GM15510 (cell line): Measurements from ENCODE around the gene CDKN2C.

ENCODE experiments used
- POLR2A ChIP-seq: IDR thresholded peaks from 3 replicates; pipeline ENCODE4 v1.6.1; 2011; ENCODE audit warnings: borderline replicate concordance; ENCODE audit not compliant: insufficient read length; ENCODE audit errors: extremely low read depth

CDKN2C gene

DNA sequence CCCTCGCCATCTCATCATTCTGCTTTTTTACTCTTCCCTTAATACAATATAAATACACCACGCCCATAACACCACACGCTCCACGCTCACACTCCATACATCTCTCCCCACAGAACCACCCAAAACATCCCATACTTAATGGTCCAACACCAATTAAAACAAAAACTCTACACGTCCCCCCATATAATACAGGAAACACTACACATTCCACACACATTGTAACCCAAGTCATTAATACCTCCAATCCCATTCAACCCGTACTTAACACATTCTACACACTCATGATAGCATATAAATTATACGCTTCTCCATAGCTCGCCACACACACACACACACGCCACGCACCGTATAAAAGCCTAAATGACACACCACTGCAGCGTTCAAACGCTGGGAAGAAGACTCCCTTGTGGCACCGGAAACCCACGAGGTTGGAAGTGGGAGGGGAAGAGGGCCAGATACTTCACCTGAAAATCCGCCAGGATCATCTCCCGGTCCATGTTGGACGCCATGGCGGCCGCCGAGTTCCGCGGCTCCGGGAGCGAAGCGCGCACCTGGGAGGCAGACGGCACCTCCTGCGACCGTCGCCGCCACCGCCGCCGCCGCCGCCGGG, 10.6 kb upstream of the CDKN2C start:
- no peak for TF ChIP-seq POLR2A

DNA sequence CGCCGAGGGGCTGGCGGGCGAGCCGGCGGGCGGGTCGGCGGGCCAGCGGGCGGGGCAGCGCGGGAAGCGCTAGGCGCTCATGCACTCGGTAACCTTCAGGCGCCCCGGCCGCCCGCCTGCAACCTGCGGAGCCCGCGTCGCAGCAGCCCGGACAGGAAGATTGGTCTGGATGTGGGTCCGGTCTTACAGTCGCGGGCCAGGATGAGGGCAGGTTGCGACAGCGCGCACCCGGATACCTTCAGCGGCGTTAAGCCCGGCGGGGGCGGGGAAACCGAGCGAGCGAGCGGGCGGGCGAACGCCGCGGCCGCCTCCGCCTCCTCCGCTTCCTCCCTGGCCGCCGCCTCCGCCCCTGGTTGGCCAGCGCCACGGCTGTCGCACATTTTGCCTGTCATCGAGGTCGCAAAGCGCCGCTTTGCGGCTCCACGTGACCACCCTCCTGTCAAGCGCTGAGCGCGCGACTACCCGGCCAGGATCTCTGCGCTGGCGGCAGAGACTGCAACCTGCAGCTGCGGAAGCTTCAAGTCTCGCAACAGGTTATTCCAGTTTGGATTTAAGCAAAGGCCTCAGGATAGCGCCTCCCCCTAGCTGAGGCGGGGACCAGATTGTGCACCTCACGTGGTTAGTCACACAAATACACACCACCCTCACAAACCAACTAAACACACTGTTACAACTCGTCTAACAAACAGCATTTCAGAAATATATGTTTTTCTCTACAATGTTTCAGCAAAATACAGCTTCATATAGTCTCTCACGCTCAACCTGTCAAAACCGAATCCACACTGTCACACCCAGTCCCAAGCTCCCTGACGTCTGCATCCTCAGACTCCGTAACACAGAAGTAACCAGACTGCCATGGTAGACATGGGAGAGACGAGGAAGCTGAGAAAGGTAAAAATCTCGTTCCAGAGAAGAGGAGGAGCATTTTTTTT, 9.9 kb upstream of the CDKN2C start, which contains the start of gene FAF1:
Gene FAF1, minus strand, starts transcription at position 355 of the 932 bp plus-strand sequence. CDS start 456 bp downstream, outside the sequence.
- peak; percentile 96 for TF ChIP-seq POLR2A

DNA sequence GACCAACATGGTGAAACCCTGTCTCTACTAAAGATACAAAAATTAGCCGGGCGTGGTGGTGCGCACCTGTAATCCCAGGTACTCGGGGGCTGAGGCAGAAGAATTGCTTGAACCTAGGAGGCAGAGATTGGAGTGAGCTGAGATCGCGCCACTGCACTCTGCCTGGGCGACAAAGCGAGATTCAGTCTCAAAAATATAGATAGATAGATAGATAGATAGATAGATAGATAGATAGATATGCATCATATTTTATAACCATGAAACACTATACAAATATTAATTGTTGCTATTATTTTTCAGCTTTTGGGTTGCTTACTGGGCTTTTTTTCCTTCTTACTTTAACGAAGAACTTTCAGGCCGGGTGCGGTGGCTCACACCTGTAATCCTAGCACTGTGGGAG, 5.2 kb upstream of the CDKN2C start:
- TF ChIP-seq POLR2A = no peak

DNA sequence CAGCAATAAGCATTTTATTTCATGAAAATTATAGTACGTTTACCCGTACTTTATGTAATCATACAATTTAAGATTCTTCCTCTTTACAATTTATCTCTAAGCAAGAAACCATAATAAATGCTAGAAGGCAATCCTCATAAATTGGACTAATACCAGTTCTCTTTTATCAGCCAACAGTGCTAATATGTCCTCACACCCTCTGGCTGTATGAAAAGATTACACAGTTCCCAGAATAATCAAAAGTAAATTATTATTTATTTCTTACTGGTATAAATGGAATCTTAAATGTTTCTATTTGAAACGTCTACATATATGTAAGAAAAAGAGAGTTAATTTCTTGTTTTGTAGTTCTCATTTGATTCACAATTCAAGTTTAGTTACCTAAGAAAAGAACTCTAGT, 3.1 kb upstream of the CDKN2C start:
- no peak for TF ChIP-seq POLR2A

DNA sequence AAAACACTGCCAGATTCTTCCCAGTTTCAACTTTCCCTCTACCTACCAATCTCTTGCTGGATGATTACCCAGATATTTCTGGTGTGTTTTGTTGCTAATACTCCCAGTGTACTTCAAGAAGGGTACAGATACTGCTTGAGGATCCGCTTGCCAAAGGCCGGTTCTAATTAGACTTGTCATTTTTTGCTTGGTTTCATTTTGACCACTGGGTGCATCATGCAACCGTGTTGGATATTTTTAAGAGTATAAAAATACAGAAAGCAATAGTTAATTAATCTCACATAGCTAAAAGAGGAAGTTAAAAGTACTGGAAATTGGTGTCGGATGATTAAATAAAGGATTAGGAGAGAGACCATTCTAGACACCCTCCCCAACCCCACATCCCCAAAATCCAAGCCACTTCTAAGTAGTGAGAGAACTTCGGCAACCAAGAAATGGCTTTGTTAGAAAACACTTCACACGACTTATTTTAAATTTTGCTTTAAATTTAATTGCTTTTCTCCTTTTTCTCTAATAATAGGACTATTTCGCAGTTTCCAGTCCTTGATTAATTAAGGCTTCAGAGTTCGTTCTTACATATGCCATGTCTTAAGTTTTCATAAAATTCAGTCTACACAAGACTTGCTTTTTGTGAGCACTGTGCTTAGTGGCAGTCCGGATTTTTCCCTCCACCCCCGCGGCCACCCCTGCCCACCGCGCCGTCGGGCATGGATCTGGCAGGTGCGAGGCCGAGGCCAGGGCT, 2.5 kb upstream of the CDKN2C start:
- no peak for TF ChIP-seq POLR2A

DNA sequence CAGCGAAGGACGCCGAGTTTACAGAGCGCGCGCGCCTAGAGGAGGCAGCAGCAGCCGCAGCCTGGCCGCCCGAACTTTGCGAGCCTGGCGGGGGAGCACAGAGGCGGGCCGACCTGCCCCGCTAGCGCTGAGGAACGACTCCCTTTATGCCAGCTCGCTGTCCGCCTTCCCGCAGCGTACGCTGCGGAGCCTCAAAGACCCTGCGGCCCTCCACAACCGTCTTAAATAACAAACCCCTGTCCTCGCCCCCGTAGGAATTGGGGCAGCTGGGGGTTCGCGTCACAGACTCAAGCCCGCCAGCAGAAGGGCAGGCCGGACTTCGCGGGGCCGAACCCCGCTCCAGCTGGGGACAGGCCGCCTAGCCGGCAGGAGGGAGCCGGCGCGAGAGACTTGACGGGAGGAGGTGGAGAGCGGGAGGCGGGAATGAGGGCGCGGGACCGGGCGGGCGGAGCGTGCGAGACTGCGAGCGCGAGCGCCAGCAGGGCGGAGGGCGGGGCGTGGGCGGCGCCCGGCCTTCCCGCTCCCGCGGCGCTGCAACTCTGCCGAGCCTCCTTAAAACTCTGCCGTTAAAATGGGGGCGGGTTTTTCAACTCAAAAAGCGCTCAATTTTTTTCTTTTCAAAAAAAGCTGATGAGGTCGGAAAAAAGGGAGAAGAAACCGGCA, 1.8 kb upstream of the CDKN2C start:
- TF ChIP-seq POLR2A = peak; percentile 62

DNA sequence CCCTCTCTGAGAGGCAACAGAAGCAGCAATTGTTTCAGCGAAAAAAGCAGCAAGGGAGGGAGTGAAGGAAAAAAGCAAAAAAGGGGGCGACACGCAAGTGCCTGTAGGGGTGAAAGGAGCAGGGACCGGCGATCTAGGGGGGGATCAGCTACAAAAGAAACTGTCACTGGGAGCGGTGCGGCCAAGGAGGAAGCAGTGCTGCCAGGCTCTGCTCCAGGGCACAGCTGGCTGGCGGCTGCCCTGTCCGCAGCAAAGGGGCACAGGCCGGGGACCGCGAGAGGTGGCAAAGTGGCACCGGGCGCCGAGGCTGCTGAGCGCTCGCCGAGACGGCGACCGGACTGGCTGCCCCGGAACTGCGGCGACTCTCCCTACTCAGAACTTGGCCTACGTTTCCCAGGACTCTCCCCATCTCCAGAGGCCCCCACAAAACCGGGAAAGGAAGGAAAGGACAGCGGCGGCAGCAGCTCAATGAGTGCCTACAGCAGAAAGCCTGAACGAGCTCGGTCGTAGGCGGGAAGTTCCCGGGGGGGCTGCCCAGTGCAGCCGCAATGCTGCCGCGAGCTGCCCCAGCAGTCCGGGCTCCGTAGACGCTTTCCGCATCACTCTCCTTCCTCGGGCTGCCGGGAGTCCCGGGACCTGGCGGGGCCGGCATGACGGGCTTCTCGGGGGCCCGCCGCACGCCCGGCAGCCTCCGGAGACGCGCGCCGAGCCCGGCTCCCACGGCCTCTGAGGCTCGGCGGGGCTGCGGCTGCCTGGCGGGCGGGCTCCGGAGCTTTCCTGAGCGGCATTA, 1.0 kb upstream of the CDKN2C start:
- TF ChIP-seq POLR2A = peak; percentile 42

DNA sequence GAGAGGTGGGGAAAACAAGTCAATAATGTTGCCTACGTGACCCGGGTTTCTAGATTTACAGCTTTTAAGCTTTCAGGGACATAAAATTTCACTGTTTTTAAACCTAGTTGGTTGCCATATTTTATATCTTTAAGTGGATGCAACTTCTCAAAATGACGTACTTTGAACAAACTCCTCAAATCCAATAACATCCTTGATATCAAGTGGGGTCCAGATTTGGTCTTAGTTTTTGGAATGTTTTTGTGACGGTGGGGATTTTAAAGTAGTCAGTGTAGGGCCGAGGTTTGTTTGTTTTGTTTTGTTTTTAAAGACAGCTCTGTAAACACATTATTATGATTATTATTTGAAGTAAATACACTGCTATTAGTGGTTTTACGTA, 453 bp downstream of the CDKN2C start:
- TF ChIP-seq POLR2A = no peak

DNA sequence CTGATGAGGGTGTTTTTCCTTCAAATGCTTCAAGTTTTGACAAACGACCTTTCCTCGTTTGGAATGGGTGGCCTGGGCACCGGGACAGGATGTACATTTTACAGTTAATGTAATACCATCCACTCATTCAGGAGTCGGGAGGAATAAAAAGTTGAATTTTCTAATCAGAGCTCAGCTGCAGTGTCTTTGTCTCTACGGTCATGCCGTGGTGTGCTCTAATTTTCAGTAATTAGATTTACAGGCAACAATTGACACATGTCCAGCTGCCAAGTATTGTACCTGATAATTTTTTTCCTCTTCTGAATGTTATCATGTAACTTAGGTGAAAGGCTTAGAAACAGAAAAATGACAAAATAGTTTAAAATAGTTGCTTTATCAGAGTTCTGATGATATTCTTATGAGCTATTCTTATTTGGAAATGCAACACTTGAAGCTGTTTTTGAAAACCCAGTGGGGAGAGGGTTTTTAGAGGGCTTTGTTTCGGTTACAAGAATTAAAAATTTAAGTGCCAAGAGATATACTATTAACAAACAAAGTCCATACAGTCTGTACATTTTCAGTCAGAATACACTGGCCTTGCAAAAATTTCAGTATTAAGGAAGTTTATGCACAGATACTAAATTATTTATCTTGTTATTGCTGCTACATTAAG, 1.0 kb downstream of the CDKN2C start:
- TF ChIP-seq POLR2A = no peak

DNA sequence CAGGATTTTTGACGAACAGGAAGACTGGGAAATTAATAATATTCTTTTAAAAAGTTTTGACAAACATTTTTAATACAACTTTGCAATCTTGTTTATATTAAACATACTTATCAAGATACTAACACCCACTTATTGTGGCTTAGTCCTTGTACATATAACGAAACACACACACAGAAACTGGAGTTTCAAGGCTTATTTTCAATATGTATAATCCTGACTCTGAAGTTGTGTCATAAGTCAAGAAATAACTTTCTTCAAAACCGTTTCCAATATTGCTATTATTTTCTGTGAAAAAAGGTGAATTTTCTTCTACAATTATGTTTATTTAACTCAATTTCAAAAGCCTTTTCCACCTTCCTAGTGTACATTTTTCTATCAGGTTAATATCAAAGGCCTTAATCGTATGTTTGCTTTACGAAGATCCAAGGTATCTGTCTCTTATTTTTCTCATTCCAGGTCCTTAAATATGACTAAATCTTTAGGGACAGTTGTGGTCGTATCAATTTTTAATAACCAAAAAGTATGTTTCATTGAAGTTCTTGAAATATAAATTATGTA, 1.8 kb downstream of the CDKN2C start:
- no peak for TF ChIP-seq POLR2A

DNA sequence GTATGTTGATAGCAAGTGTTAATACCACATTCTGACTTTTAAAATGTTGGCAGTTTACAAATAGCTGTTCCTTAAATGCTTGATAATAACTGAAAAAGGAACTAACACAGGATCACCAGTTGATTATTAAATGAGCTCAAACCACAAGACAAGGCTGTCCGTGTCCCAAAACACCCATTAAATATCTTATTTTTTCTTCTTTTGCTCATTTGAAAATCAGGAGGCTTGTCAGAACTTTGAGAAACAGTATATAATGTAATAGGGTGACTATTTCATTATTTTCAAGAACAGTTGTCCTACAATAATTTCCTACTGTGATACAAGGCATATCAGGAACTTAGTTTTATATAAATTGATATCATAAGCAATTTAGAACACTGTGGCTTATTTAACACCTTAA, 2.7 kb downstream of the CDKN2C start:
- TF ChIP-seq POLR2A = no peak

DNA sequence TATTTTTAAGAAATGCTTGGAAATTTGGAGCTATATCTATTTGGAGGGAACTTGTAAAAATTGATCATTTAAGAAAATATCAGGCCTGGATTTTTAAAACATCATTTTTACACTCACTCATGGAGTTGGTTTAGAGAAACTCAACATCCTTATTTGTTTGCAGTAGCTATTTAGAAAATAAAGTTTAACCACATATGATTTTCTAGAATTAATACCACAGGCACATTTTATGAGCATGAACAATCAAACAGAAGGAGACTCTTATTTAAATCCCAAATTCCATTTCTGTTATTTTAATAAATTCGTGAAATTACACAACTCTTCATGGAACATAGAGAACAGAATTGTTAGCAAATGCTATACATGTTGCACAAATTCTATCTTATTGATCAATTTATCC, 3.2 kb downstream of the CDKN2C start:
- TF ChIP-seq POLR2A = no peak
